ENCODE measurements around the gene SLC29A2.
"Not testable (repeated sequence)": the region's sequence is repeated elsewhere in the genome, so short reads cannot be mapped to it uniquely, and the experiment has no call there.

SLC29A2 gene

GRCh38 chr11:66384316-66384715 is 12.8 kb upstream of the SLC29A2 start:
- not testable (repeated sequence) for DNase-seq

GRCh38 chr11:66380264-66380663 is 8.7 kb upstream of the SLC29A2 start:
- not testable (repeated sequence) for DNase-seq

- not testable (repeated sequence) for DNase-seq
These were observed 2.2 kb upstream of the SLC29A2 start for GRCh38 chr11:66373690-66374287.

GRCh38 chr11:66373265-66373664 is 1.7 kb upstream of the SLC29A2 start:
- DNase-seq = no peak

GRCh38 chr11:66369073-66369894 is 2.3 kb downstream of the SLC29A2 start:
- DNase-seq = no peak

- DNase-seq = no peak
These were observed 3.1 kb downstream of the SLC29A2 start for GRCh38 chr11:66368484-66368883.

- no peak for DNase-seq
These were observed 3.8 kb downstream of the SLC29A2 start for GRCh38 chr11:66367561-66368312.

GRCh38 chr11:66366844-66367477 is 4.6 kb downstream of the SLC29A2 start:
- DNase-seq = no peak

- DNase-seq = no peak
These were observed 5.6 kb downstream of the SLC29A2 start for GRCh38 chr11:66365711-66366619.

- DNase-seq = no peak
These were observed 6.4 kb downstream of the SLC29A2 start for GRCh38 chr11:66365166-66365565.

GRCh38 chr11:66363805-66364535 is 7.6 kb downstream of the SLC29A2 start:
- DNase-seq = no peak

GRCh38 chr11:66363187-66363601 is 8.4 kb downstream of the SLC29A2 start:
- no peak for DNase-seq

- no peak for DNase-seq
These were observed 8.9 kb downstream of the SLC29A2 start for GRCh38 chr11:66362481-66363147.

GRCh38 chr11:66361502-66361941 is 10.0 kb downstream of the SLC29A2 start:
- DNase-seq = no peak

- DNase-seq = no peak
These were observed 11.0 kb downstream of the SLC29A2 start for GRCh38 chr11:66360406-66361073.

GRCh38 chr11:66359662-66360087 is 11.9 kb downstream of the SLC29A2 start:
- DNase-seq = no peak

- DNase-seq = not testable (repeated sequence)
These were observed 20.9 kb downstream of the SLC29A2 start for GRCh38 chr11:66350560-66351235.

GRCh38 chr11:66349084-66349386 is 22.5 kb downstream of the SLC29A2 start:
- no peak for DNase-seq

- no peak for DNase-seq
These were observed 23.9 kb downstream of the SLC29A2 start, which contains the start of gene B4GAT1 for GRCh38 chr11:66347425-66348276. TSS of gene B4GAT1 (minus strand) at chr11:66347629. CDS start at chr11:66347545, 84 bp downstream.

All from NCI-H524 treated with DMSO at 0.1 percent for 48 hours (cell line).